Measurements from ENCODE around the gene STARD10. TPM values are rescaled to one million over a fixed set of nuclear protein-coding genes. Genes with fewer than 3 reads are reported as not detected.

The STARD10 gene
- total RNA-seq, 1 donor from 2014 or later: 66.7 TPM

DNA sequence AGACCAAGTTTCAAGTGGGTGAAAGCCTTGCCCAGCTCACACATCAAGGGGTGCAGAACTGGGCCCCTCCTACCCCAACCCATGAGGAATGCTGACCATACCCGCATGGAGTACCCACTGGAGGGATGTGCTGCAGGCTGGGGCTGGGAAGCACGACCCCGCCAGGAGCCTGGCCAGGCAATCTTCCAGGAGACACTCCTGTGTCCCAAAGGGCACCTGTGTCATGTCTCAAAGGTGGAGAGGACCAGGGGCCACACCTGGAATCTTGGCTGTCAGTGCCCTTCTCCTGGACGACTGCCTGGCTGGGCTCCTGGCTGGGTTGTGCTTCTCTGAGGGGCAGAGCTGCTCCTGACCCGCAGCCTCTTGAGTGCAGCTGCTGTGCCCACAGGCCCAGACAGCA lies 48.3 kb downstream of the STARD10 start:
- no peak for DNase-seq (ENCODE audit: low spot score)

DNA sequence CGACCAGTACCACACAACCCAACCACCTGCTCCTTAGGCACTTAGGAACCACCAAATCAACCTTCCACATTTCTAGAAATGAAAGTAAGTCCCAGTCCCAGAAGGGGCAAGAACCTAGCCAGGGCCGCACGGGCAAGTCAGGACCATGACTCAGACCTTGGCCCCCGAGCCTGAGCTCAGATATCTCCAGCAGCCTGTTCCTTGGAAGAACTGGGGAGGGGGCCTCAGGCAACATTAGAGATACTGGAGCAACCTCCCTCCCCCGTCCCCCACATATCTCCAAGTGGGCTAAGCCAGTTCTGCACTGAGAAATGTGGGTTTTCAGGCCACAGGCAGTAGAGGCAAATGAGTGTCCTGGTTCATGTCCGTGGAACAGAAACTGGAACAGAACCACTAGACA lies 49.4 kb downstream of the STARD10 start:
- no peak for DNase-seq (ENCODE audit: low spot score)

DNA sequence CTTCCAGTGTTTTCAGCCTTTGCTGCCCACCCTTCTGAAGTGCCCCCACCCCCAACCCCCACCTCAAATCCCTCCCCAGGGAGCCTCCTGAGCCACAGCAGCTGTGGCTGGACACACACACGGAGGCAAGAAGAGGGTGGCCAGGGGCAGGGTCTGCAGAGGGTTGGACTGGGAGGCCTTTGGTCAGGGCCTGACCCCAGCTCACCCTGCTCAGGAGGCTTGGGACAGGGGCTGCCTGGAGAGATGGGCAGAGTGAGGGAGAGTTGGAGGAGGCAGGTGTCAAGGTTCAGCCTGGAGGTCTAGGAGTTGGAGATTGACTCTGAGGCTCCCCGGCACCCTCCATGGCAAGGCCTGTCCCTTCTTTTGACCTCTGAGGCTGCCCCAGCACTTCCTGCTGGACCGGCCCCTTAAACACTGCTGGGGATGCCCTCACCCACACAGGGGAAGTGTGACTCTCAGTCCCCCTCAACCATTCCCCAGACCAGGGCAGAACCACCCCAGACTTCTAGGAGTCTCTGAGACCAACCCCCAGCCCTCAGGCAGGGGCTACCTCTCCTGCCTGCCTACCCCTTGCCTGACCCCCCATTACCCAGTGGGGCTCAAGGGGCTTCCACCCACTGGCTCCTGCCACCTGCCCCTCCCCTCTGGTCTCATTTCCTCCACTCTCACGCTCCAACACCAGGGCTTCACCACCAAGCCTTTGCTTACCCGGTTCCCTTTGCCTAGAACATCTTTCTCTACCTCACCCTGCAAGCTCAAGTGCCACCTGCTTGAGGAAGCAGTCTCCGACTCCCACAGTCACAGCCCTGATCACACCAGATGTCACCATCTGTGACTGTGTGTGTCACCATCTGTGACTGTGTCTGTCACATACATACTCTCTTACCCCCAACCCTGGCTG lies 50.3 kb downstream of the STARD10 start:
- DNase-seq (ENCODE audit: low spot score): no peak

DNA sequence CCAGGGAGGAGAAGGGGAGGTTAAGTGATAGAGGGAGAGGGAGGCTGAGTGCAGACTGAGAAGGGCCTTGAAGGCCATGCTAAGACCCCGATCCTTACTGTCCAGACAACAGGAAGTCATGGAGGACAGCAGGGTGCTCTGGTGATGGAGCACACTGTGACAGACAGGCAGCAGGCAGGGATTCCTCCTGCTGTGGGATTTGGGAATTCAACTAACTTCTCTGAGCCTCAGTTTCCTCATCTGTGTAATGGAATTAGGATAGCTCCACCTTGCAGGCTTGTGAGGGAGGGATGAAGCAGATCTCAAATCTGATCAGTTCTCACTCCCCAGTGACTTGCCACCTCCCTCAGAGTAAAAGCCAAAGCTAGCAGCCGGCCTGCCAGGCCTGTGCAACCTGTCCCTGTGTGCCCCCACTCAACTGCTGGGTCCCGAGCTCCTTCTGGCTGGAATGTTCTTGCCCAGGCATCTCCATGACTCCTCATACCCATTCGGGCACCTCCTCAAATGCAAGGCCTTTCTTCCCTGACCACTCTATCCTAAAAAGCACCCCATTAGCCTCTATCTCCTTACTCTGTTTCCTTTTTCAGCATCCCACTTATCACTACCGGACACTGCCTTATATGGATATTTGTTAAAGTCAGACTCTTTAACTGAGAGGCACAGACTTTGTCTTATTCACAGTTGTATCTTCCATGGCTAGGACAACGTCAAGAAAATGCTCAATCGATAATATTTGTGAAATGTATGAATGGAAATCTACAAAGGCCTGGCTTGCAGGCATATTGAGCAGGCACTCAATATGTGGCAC lies 51.1 kb downstream of the STARD10 start:
- no peak for DNase-seq (ENCODE audit: low spot score)

DNA sequence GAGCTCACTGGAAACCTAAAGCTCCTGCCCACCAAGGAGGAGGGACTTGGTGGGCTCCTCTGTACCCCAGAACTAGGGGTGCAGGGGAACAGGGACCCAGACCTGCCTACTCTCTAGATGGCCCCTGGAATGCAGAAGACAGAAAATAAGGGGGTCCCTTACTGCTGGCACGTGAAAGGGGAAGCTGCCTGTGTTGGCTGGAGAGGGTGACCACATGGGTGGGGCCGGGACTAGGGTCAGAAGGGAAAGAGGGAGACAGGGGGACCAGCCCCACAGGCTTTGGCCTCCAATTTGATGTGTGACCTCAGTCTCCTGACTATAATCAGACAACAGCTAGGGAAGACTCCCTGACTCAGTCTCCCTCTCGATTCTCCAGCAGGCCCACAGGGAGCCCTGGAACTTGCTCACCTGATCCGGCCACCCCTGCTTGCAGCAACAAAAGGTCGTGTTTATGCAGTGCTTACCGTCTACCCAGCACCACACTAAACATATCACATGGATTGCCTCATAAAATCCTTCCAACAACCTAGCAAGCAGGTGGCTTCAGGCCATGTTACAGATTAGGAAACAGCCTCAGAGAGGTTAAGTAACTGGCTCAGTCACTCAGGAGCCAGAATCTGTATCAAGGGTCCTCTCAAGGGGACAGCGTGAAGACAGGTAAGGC lies 51.9 kb downstream of the STARD10 start:
- DNase-seq (ENCODE audit: low spot score): no peak

- no peak for DNase-seq (ENCODE audit: low spot score)
Measured at GRCh38 chr11:72741429-72741833, 52.4 kb downstream of the STARD10 start.

- DNase-seq (ENCODE audit: low spot score): no peak
Measured at GRCh38 chr11:72740562-72741428, 53.1 kb downstream of the STARD10 start.

DNA sequence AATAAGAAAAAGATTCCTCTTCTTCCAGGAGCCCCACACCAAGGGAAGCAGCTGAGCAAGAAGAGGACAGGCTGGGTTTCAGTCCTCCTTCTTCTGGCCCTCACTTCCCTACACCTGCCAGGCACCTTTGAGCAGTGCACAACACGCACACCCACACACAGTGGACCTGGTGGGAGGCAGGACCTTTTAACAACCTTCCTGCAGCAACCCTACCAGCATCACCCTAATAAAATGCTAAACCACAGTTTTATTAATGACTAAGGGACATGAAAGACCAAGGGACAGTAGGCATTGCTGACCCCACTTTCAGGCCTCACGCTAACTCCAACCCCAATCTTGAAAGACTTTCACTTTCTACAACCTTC lies 53.8 kb downstream of the STARD10 start:
- DNase-seq (ENCODE audit: low spot score): no peak

DNA sequence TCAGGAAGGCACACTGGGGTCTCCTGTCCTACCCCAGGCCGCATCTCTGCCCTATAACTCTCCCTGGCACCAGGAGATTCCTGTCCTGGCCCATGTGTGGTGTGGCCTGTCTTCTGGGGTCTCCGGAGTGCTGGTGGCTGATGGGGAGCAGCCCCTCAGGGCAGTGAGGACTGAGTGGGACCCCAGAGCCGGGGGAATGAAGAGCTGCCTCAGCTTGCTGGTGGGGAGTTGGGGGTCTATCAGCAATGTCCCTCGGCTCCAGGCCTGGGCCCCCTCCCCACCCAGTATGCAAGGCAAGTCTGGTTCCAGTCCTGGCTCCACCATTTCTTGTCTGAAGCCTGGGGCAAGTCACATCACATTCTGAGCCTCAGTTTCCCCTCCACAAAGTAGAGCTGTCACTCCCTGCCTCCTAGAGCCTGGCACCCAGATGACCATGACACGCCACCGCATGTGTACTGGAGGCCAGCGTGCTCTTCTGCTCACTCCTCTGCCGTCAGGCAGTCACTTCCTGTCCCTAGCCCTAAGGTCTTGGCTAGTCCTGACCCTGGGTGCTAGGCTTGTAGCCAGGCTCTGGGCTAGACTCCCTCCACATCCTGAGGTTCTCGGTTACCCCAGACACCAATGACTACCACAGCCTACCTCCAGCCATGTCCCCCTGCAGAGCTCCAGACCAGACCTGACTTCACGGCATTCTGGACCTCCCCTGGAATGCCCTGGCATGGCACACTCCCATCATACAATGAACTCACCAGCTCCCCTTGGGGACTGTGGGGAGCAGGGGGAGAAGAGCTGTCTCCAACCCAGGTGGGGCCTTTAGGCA lies 54.4 kb downstream of the STARD10 start:
- no peak for DNase-seq (ENCODE audit: low spot score)

DNA sequence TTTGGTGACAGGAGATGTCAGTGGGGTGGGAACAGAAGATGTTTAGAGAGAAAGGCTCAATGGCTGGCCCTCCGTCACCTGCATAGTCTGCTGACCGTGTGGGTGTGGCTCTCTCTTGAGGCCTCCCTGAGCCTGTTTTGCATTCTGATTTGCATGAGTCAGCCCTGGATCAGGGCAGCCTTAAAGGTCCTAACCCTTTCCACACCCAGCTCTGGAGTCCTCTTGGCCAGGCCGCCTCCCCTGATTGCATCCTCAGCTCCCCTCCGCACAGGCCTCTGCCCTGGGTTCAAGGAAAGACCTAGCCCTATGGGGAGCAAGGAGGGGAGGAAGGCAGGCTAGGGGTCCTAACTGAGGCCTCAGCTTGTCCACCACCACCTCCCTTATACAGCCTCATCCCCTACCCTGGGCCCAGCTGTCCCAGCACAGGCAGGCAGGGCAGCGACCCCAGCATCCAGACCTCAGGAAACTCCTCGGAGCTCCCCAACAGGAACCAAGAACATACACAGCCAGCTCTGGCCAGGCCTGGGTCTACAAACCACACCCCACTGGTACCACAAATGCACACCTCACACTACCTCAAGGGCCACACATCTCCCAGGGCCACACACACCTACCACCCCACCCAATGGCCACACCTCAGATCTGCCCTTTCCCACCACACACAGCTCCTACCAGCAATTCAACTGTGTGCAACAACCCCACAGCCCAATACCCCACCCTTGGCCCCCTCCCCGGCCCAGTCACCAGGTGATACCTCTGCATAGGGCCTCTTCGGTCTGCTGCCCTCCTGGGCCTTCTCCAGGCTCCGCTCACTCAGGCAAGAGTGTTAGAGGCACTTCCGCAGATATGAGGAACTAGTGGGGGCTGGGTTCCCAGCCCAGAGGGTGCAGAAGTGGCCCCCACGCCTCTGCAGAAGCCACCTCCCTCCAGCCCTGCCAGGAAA lies 55.4 kb downstream of the STARD10 start:
- DNase-seq (ENCODE audit: low spot score): no peak

GRCh38 chr11:72737336-72737735 lies 56.5 kb downstream of the STARD10 start:
- DNase-seq (ENCODE audit: low spot score): no peak

- DNase-seq (ENCODE audit: low spot score): no peak
Measured at GRCh38 chr11:72736452-72737069, 57.3 kb downstream of the STARD10 start.

- DNase-seq (ENCODE audit: low spot score): no peak
Measured at GRCh38 chr11:72735495-72736027, 58.3 kb downstream of the STARD10 start.

- no peak for DNase-seq (ENCODE audit: low spot score)
Measured at GRCh38 chr11:72732329-72732728, 61.5 kb downstream of the STARD10 start.

- DNase-seq (ENCODE audit: low spot score): no peak
Measured at GRCh38 chr11:72730737-72731136, 63.1 kb downstream of the STARD10 start.

DNA sequence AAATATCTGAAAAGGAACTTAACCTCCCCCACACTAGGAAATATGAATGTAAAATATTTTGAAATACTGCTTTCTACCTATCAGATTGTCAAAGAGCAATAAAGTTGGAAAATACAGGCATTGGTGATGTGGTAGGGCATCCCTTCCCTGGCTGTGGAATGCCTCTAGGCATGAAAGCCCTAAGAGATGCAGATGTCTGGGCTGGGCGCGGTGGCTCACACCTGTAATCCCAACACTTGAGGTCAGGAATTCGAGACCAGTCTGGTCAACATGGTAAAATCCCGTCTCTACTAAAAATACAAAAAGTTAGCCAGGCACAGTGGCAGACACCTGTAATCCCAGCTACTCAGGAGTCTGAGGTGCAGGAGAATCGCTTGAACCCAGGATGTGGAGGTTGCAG lies 63.6 kb downstream of the STARD10 start:
- DNase-seq (ENCODE audit: low spot score): no peak

DNA sequence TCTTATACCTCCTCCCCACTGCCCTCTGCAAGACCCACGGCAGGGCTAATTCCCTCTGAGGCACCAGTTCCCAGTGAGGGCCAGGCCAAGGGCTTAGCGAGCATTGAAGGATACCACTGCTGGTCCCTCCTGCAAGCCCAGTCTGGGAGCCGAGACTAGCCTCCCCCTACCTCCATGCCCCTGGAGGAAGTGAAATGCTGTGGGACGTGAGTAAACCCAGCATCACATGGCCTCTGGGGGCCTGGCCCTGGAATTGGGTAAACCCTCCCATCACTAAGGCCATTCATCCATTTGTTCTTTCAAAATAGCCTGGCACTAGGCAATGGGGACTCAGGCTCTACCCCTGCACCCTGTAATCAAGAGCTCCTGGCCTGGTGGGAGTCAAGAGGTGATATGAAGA lies 66.3 kb downstream of the STARD10 start:
- DNase-seq (ENCODE audit: low spot score): no peak

Measured in ureter (tissue), 1 donor.